Measurements from ENCODE around the gene ZNF608.

ZNF608 gene

GRCh38 chr5:124714910-124715309, 31.5 kb downstream of the ZNF608 start:
- no peak for DNase-seq (ENCODE audit: low read depth in 2 of 2)

- DNase-seq (ENCODE audit: low read depth in 2 of 2), result no peak
These were observed 32.8 kb downstream of the ZNF608 start for GRCh38 chr5:124713595-124713994.

- no peak for DNase-seq (ENCODE audit: low read depth in 2 of 2)
These were observed 33.6 kb downstream of the ZNF608 start for GRCh38 chr5:124712731-124713305.

GRCh38 chr5:124708086-124708485, 38.4 kb downstream of the ZNF608 start:
- DNase-seq (ENCODE audit: low read depth in 2 of 2), result no peak

- no peak for DNase-seq (ENCODE audit: low read depth in 2 of 2)
These were observed 38.9 kb downstream of the ZNF608 start for GRCh38 chr5:124707520-124707919.

- no peak for DNase-seq (ENCODE audit: low read depth in 2 of 2)
These were observed 39.6 kb downstream of the ZNF608 start for GRCh38 chr5:124706729-124707361.

GRCh38 chr5:124706051-124706450, 40.4 kb downstream of the ZNF608 start:
- no peak for DNase-seq (ENCODE audit: low read depth in 2 of 2)

- DNase-seq (ENCODE audit: low read depth in 2 of 2), result no peak
These were observed 40.9 kb downstream of the ZNF608 start for GRCh38 chr5:124705577-124705976.

- DNase-seq (ENCODE audit: low read depth in 2 of 2), result no peak
These were observed 41.7 kb downstream of the ZNF608 start for GRCh38 chr5:124704594-124705284.

GRCh38 chr5:124703995-124704394, 42.4 kb downstream of the ZNF608 start:
- DNase-seq (ENCODE audit: low read depth in 2 of 2), result no peak

- no peak for DNase-seq (ENCODE audit: low read depth in 2 of 2)
These were observed 43.9 kb downstream of the ZNF608 start for GRCh38 chr5:124702525-124702924.

GRCh38 chr5:124701873-124702425, 44.5 kb downstream of the ZNF608 start:
- no peak for DNase-seq (ENCODE audit: low read depth in 2 of 2)

GRCh38 chr5:124701016-124701415, 45.4 kb downstream of the ZNF608 start:
- no peak for DNase-seq (ENCODE audit: low read depth in 2 of 2)

- no peak for DNase-seq (ENCODE audit: low read depth in 2 of 2)
These were observed 46.1 kb downstream of the ZNF608 start for GRCh38 chr5:124700333-124700732.

GRCh38 chr5:124698770-124699169, 47.7 kb downstream of the ZNF608 start:
- no peak for DNase-seq (ENCODE audit: low read depth in 2 of 2)

- DNase-seq (ENCODE audit: low read depth in 2 of 2), result no peak
These were observed 48.4 kb downstream of the ZNF608 start for GRCh38 chr5:124697933-124698591.

- DNase-seq (ENCODE audit: low read depth in 2 of 2), result no peak
These were observed 48.9 kb downstream of the ZNF608 start for GRCh38 chr5:124697501-124697900.

- no peak for DNase-seq (ENCODE audit: low read depth in 2 of 2)
These were observed 49.5 kb downstream of the ZNF608 start for GRCh38 chr5:124696898-124697297.

Data from stimulated activated CD4-positive, alpha-beta T cell treated with anti-CD3 and anti-CD28 coated beads, Interleukin-15, amount 100 ng/mL, for 48 hours (primary cell).